Cerebellar nuclear complex (tissue), 1 donor: Measurements from ENCODE around the gene SRRD.

Source experiments
- DNase-seq, 2 experiments: peaks; one replicate each; lab custom pipeline; 2025; lab: John Stamatoyannopoulos, UW

SRRD gene

DNA sequence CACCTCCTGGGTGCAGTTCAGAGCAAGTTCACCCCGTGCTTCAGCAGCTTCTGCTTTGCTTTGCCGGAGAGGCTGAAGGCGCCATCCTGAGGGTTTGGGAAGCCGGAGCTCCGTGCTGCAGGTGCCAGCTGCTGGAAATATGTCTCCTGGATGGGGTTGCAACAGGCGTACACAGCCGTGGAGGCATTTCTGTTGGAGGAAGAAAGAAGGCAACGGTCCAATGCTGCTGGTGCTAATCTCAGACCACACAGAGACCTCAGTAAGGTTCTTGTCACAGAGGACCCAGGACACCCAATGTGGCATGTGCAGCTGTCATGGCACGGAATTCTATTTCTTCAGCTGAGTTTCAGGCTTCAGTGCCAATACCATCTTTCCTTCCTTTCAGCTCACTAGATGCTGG lies 30.5 kb upstream of the SRRD start:
- DNase-seq, result no peak

DNA sequence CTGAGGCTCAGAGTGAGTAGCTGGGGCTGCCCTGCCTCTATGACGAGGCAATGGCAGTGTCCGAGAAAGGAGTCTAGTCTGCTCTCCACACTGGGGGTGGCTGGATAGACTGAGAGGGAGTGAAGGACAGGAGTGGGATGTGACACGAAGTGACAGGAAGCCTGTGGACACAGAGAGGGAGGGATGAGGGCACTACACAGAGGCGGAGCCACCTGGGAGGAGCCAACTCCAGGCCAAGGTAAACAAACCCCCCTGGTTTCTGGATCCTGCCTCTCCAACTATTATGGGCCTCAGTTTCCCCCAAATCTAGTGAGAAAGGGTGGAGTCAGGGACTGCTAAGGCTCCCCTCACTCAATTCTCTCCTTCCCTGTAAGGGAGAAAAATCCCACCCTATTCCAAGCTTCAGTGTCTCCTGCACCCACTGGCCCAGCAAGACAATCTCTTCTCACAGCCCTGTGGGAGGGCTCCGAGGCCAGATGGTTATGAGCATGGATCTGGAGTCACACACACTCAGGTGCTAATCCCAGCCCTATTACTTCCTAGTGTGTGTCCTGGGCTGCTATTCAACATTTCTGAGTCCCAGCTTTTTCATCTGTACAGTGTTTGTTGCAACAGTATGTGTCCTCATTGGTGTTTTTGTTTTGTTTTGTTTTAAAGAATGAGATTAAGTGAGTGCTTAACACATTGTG lies 29.7 kb upstream of the SRRD start:
- DNase-seq, result no peak

DNA sequence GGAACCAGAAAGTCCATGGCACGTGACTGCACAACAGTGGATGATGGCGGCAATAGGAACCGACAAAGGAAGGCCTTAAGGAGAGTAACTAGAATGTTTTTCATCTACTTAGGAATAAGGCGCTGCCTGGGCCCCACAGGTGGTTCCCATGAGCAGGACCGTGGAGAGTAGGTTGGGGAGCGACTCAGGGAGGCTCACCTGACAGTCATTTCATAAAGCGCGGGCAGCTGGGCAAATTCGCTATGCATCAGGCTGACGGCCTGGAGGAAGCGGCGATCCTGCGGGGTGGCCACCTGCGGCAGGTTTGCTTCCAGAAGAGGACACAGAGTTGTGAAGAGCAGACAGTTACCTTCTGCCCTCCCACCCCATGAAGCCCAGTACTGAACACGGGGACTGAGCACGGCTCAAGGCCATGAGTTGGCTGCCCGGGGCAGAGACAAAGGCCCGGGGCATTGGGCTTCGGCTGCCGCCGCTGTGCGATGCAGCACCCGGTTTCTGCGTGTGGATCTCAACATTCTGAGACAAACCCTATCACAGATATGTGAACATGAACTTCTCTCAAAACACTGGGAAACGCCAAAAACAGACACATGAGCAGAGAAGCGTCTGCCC lies 25.9 kb upstream of the SRRD start:
- no peak for DNase-seq

DNA sequence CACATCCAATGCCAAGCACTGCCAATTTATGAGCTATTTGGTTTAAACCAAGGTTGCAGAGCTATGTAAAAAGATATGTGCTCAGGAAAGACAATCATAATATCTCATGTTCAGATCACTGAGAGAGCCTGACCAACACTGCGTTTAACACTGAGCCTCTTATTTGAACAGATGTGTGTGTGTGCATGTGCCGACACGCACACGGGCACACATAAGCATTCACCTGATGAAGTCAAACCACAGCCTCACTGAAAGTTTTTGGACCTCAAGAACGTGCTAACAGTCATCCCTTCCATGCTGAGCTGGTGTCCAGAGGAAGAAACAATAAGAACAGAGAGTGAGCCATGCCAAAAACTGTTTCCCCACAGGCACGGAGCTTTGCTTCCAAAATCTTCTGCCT lies 23.5 kb upstream of the SRRD start:
- DNase-seq, result no peak

DNA sequence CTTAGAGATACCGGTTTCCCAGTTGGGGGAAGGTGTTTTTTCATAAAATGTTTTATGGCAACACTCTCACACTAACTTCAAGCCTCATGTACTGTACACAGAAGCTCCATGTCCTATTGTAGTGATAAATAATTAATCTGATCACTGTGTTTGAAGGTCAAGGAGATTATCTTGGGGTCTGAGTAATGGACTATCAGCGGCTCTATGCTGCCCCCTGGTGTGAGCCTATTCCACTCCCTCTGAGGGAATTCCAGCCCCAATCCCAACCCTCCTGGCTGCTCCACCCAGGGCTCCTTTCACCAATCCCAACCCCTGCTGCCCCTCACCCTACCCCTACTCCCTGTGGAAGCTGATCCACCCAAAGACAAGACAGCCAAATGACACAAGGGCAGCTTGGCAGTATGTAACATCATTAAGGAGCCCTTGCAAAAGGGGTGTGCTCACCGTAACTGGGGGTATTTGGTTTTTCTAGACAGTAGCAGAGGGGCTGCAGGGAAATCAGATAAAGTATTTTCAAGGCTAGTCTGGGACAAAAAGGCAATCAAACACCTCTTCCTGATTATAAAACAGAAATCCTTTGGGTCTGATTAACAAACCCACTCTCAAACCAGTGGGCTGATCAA lies 22.4 kb upstream of the SRRD start:
- no peak for DNase-seq

DNA sequence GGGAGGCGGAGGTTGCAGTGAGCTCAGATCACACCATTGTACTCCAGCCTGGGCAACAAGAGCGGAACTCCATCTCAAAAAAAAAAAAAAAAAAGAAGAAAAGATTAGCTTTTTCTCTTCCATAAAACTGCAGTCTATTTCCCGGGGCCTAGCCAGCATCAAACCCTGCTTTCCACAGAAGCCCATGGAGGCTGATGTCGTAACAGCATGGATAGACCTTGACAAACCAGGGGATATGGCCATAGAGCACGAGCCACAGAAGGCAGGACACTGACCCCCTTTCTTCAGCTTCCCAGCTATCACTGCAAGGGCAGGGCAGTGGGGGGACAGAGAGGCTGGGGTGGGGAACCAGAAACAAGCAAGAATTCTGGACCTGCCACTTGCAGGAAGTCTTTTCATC lies 21.6 kb upstream of the SRRD start:
- DNase-seq, result no peak

DNA sequence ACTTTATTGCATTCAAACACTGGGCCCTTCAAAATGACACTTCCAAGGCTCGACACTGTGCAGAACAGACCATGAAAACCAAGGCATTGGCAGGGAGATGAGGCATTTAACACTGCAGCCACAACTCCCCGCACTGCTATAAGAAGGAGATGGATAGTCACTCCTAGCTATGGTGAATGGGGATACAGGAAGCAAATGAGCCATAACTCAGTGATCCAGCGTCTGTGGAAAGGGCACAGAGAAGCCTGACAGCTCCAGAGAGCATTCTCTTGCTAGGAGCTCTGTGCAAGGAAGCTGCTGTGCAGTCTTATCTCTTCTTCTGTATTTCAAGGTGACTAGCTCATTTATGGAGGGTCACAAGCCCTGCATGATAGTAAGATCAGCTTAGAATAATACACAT lies 21.0 kb upstream of the SRRD start:
- DNase-seq, result no peak

DNA sequence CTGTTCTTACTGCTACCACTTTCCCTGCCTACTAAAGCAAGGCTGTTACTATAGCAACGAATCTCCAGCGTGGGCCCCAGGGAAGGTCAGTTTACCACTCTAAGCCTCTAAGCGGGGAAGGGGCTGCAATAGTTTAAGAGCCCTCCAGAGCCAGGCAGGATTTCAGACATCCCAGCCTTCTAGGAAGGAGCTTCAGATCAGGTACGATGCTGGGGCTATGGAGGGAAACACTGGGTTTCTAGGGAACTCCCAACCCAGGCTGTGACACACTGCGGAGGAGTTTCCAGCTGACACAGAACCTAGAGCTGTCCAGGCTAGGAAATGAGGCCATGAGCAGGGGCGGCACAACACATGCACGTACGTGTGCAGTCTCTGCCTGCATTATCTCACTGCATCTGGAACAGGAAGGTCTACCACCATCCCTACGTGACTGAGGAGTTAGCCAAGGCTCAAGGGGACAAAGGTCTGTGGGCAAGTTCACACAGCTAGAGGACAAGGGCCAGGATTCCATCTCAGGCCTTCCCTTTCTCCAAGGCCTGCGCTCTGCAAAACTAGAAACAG lies 20.5 kb upstream of the SRRD start:
- DNase-seq, result no peak

DNA sequence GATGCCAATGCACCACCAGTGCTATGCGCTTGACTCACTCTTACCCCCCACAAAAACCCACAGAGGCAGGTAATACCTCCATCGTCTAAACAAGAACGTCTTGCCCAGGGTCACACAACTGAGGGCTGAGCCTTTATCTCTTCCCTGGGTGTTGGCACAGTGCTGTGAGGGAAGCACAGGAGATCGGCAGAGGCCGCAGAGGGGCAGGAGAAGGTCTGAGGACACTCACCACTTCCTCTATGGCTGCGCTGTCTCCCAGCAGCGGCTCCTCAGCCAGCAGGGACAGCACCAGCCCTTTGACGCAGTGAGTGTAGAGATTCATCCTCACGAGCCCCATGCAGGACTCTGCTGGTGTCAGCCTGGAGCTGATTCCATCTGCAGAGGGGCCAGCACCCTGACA lies 20.0 kb upstream of the SRRD start:
- no peak for DNase-seq

DNA sequence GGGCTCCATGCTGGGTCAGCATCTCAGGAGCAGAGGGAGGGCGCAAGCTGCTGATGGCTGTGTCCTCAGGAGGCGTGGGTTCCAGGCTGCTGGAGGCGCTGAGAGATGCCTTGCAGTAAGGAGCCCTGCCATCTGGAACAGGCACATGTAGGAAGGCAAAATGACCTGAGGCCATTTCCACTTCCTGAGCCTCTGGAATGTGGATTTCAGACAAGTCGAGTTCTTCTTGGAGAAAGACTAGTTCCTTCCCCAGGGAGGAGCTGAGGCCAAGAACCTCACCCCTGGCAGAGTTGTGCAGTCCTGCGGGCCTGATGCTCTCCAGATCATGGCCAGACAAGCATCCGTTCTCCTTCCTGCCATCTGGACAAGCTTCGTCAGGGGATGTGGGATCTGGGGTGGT lies 19.4 kb upstream of the SRRD start:
- DNase-seq, result no peak

DNA sequence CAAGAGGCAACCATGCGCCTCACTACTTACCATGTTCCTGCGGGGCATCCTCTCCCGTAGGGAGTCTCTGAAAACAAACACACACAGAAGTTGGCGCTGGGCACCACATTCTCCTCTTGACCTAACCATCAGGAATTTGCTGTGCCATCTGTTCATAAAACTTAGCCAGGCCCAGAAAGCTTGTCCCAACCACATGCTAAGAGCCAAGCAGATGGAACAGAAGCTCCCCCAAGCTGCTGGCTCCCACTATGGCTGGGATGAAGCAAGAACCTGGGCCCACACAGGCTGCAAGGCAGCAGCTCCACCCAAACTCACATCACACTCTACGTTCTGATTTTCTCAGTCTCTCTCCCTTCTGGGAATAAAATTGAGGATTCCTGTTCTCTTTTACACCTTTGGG lies 17.5 kb upstream of the SRRD start:
- peak; percentile 72 to 96 for DNase-seq

DNA sequence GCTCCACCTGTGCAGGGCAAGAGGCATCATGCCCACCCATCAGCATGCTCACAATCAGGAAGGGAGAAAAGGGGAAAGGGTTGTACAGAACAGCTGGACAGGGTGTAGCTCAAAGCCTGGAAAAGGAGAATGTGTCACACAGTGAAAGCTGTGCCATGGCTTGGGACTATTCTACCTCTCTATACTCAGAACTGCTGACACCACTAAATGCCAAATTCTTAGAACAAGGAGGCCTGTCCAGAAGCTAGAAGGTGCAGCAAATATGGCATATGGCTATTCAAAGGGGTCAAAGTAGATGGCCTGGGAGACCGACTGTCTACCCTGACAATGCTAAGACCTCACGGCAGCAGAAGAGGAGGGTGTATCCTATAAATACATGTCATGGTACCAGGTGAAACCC lies 12.9 kb upstream of the SRRD start:
- DNase-seq, result no peak

DNA sequence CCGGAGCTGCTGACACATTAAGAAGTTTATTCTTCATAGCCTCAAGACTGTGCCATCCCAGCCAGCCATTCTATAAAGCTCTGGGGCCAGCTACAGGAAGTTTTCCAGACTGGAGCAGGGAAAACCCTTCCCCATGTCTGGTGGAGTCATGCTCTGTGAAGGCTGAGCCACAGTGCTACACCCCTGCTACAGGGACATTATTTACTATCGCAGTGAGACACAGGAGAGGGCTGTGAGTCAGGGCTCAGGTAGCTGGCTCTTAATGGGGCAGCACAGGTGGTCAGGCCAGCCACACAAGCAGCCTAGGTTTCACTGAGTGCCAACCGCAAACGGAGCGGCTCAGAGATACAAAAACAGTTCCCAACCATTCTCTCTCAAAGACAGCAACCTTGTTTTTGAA lies 12.2 kb upstream of the SRRD start:
- DNase-seq, result no peak

DNA sequence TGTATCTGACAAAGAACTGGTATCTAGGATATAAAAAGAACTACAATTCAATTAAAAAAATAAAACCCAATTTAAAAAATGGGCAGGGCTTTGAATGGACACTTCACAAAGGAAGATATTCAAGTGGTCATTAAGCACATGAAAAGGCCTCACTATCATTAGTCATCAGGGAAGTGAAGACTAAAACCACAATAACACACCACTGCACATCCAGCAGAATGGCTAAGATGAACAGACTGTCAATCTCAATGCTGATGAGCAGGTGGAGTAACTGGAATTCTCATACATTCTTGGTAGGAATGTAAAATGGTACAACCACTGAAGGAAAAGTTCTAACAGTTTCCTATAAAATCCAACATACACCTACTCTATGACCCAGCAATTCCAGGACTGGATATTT lies 9.0 kb upstream of the SRRD start:
- no peak for DNase-seq

DNA sequence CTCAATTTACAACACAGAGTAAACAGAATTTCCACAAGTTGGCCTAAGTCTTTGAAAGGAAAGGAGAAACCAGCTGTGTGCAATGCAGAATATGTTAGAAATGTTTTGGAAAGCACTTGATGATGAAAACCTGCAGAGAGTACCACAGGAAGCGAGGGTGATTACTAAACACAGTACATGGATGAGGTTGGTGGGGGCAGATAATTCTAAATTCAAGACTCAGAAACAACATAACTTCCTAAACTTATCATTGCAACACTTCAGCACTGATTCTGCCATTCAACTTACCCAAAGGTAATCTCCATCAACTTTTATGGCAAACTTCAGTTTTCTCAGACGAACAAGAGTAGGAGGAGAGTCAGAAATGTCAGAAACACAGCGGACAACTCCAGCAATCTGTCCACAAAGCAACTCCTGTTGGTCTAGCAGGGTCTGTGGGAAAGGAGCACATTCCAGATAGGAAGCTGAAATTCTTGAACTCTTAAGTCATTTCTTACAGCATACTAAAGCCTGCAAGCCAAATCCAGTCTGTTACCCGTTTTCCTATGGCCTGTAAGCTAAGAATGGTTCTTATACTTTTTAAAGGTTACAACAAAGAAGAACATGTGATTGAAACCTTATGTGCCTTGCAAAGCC lies 6.9 kb upstream of the SRRD start:
- no peak for DNase-seq

DNA sequence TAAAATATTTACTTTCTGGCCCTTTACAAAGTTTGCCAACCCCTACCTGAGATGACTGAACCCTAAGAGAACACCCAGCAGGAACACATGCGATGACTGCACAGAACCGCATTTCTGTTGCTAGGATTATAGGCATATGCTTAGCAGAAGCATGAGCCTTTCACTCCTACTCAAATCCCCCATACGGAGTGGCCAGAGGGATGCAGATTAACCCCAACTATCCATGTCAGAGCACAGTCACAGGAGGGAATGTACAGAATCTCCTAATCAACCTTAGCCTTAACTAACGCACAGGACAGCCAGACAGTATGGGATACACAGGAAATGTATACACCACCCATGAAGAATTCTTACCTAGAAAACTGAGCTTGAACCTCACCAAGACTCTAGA lies 6.3 kb upstream of the SRRD start:
- DNase-seq, result no peak

DNA sequence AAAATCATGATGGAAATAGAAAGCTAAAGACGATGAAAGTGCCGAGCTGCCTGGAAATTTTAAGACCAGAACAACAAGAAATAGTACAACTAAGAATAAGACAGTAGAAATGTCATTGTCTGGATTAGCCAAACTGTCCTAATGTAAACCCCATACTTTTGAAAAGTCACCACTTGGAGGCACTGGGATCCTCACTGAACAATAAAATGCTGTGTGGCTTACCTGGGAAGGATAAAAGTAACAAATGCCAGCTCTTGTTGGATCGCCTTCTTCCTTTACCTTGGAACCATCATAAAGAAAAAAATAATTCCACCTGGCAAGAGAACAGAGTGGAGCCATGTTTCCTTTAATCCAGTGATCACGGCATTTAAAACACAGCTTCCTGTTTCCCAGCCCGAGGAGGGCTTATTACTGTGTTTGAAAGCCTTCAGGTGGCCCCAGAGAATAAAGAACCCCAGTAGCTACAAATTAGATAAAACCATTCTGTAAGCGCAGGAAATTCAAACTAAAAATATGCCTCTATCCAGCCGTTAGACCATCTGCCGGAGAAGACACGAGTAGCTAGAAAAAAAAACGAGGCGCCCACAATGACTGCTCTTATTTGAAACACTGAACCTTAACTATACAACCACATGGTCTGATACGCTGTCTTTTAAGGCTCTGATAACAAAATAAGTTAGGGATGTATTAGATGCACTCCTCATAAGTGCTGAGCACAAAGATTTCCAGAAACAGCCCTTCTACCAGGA lies 4.5 kb upstream of the SRRD start:
- DNase-seq, result peak in 1 of 2 experiments; percentile 63

DNA sequence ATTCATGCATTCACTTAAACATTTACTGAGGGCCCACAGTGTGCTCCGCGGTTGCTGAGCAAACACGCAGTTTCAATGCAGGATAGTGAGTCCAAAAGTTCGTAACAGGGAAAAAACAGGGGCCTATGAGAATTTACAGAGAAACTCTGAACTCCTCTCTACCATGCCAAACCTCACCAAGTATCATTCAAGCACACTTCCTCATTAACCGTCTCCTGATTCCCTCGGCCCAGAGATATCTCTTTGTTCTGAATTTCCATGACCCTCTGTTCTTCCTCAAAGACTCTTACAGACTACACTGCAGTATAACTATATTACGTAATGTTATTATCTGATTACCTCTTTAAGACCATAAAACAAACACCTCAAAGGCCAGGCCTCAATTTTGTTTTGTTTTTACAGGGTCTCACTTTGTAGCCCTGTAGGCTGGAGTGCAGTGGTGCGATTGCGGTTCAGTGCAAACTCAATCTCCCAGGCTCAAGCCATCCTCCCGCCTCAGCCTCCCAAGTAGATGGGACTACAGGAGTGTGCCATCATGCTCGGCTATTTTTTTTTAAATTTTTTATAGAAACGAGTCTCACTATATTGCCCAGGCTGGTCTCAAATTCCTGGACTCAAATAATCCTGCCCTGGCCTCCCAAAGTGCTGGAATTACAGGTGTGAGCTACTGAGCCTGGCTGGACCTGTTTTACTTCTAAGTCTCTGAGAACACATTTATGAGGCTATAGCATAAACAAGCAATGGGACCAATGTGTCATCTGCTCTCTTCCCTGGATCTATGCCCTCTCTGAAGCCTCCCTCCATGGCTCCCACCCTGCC lies 3.7 kb upstream of the SRRD start:
- DNase-seq, result no peak

DNA sequence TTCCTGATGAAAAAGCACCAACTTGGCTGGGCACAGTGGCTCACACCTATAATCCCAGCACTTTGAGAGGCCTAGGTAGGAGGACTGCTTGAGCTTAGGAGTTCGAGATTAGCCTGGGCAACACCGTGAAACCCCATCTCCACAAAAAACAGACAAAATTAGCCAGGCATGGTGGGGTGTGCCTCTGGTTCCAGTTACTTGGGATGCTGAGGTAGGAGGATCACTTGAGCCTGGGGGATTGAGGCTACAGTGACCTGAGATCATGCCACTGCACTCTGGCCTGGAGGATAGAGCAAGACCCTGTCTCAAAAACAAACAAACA lies 3.1 kb upstream of the SRRD start:
- DNase-seq, result no peak

DNA sequence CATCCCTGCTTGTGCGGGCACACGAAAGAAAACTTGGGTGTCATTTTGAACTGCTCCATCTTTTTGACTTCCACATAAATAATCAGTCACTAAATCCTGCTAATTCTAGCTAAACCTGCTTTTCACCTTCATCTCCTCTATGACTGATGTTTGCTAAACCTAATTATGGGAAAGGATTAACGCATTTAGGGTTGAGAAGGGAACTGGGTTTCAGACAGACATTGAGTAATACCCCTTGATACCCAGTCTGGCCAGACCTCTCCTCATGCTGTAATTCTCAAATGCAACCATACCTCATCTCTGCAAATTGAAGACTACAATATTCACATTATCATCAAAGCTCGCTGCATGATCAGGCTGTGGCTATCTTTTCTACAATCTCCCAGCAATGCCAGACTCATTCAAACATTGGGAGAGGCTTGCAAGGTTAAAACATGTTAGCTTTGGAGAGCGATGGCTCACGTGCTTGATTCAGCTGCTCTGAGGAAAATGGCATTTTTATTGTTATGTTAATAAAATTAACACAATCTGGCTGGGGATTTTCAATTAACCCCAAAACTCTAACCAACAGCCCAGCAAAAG lies 2.5 kb upstream of the SRRD start:
- DNase-seq, result no peak

DNA sequence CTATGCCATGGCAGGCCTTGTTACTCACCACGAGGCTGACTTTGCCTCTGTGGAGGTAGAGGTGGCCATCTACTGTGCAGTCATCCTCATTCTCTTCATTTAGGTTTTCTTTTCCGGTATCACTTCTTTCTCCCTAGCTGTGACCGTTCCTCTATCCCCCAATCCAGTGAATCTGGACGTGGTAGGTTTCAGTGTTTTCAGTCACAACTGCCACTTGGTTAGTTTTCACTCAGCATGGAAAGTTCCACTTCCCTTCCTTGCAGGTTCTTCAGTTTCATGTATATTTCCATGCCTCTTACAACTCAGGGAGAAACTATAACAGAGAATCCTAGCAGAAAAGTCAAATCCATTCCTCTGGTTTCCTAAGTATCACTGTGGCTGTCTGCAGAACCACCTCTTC lies 2.0 kb upstream of the SRRD start:
- DNase-seq, result no peak
